HUES64 (cell line): ENCODE measurements around the gene GIPC2.

ENCODE experiments used
- H3K27ac ChIP-seq: 2 replicates; pipeline ENCODE4 v1.7.0; 2013; ENCODE audit warnings: low read depth, low read length, inconsistent platforms
- H3K27me3 ChIP-seq: 2 replicates; pipeline ENCODE4 v1.6.1; 2013; ENCODE audit warnings: mild to moderate bottlenecking, low read length; ENCODE audit not compliant: insufficient read depth
- H3K36me3 ChIP-seq: 2 replicates; pipeline ENCODE4 v1.6.1; 2013; ENCODE audit warnings: mild to moderate bottlenecking, low read length; ENCODE audit not compliant: insufficient read depth
- H3K4me1 ChIP-seq: 2 replicates; pipeline ENCODE4 v1.6.1; 2013; ENCODE audit warnings: mild to moderate bottlenecking, low read length, moderate library complexity; ENCODE audit not compliant: insufficient read depth
- H3K4me3 ChIP-seq: 2 replicates; pipeline ENCODE4 v1.5.1; 2013; ENCODE audit warnings: mild to moderate bottlenecking, low read length, moderate library complexity
- H3K9ac ChIP-seq: 2 replicates; pipeline ENCODE4 v1.6.1; 2013; ENCODE audit warnings: mild to moderate bottlenecking, low read depth, low read length
- H3K9me3 ChIP-seq: 2 replicates; pipeline ENCODE4 v1.6.1; 2013; ENCODE audit warnings: low read depth, low read length; ENCODE audit not compliant: insufficient read depth
- WGBS: fragments of 150-250, 120-280 bp; methylation state at CpG from one replicate; pipeline ENCODE4 v1.1.7; 2013; ENCODE audit warnings: missing lambda C conversion rate; 5-methylcytosine and 5-hydroxymethylcytosine counted together

GIPC2 gene

GRCh38 chr1:78146205-78146771 is 100.5 kb downstream of the GIPC2 start:
- Histone ChIP-seq H3K9ac (no peak overlapping the region), H3K4me1 (no peaks in the 10 kb centered on the region), H3K9me3 (no peaks in the 10 kb centered on the region), H3K36me3 (no peaks in the 10 kb centered on the region), H3K27me3 (no peaks in the 10 kb centered on the region), H3K4me3 (no peak overlapping the region), H3K27ac (no peak overlapping the region)
- 86% methylated on average over 2 of the region's 2 CpGs for WGBS

- no peak overlapping the region for H3K9ac ChIP-seq
- no peak overlapping the region for H3K27ac ChIP-seq
- H3K9me3 ChIP-seq: no peaks in the 10 kb centered on the region
- WGBS: 94% methylated on average over 5 of the region's 5 CpGs
- no peaks in the 10 kb centered on the region for H3K27me3 ChIP-seq
- no peak overlapping the region for H3K4me3 ChIP-seq
- H3K36me3 ChIP-seq: no peaks in the 10 kb centered on the region
- no peaks in the 10 kb centered on the region for H3K4me1 ChIP-seq
These were observed 101.3 kb downstream of the GIPC2 start for GRCh38 chr1:78147031-78147430.

DNA sequence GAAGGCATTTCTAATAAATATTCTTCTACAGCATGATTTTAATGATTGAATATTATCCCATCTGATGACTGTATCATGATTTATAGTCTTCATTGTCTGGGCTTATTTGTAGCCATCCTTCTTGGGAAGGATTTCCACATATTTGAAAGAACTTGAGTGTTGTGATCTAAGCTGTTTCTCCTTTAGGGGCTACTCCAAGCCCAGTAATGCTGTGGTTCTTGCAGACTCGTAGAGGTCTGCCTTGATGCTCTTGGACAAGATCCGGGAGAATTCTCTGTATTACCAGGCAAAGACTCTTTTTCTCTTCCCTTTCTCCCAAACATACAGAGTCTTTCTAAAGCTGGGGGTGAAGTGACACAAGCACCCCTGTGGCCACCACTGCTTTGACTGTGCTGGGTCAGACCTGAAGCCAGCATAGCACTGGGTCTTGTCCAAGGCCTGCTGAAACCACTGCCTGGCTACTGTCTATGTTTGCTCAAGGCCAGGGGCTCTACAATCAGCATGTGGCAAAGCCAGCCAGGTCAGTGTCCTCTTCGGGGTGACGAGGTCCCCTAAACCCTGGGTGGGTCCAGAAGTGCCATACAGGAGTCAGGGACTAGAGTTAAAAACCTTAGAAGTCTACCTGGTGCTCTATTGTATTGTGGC is 107.4 kb downstream of the GIPC2 start:
- Histone ChIP-seq H3K36me3 (no peaks in the 10 kb centered on the region), H3K27me3 (no peaks in the 10 kb centered on the region), H3K4me3 (no peak overlapping the region), H3K9me3 (no peaks in the 10 kb centered on the region), H3K4me1 (peaks cover 12% of the 10 kb centered on the region; the same call in 1 of the 2 replicates), H3K27ac (no peak overlapping the region), H3K9ac (no peak overlapping the region)
- WGBS: 70% methylated on average over 4 of the region's 4 CpGs

- Histone ChIP-seq H3K4me1 (peaks cover 12% of the 10 kb centered on the region; the same call in 1 of the 2 replicates), H3K4me3 (no peak overlapping the region), H3K27ac (no peak overlapping the region), H3K9me3 (no peaks in the 10 kb centered on the region), H3K27me3 (no peaks in the 10 kb centered on the region), H3K36me3 (no peaks in the 10 kb centered on the region), H3K9ac (no peak overlapping the region)
- 43% methylated on average over 4 of the region's 4 CpGs for WGBS
These were observed 109.4 kb downstream of the GIPC2 start for GRCh38 chr1:78155121-78155520.

DNA sequence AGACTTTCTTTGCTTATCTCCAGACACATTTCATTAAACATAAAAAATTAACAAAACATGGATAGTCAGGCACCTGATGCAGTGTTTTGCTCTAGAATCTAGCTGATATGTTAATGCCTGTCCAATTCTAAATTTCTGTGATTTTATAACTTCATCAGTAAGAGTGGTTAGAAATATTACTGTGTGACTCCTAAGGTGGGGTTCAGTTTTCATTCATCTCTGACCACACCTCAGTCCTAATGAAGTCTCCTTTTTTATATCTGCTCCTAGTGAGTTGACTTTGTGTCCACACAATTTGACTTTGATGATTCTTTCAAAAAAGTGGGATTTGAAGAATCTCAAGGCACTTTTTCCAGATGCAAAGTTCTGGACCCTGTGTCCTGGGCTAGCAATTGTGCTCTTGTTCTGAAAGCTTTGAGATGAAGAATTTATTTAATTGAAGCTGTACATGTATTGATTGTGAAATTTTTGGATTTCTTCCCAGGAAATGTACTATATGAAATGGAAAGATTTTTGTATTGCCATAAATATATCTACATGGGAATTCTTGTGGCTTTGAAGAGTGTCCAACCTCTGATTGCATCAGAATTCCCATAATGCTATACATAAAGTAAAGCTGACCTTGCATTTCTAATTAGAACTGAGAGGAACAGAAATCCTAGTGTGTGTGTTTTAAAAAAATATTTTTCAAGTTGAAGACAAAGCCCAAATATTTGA is 111.2 kb downstream of the GIPC2 start:
- H3K9ac ChIP-seq: no peak overlapping the region

DNA sequence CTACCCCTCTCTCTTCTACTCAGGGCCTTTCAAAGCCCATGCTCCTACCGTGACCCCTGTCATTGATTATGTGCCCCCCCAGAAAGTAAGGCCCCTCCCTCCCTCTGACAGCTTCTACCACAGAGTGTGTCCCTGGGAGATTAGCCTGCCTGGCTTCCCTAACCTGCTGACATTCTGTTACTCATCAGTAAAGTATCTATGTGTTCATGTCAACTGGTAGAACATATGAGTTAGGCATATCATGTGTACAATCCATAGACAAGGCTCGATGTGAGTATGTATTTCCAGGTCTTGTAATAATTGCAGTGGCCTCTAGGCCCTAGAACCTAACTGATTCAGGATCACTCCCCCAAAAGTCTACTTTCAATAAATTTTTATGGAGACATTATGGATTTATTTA is 120.0 kb downstream of the GIPC2 start:
- Histone ChIP-seq H3K9ac (no peak overlapping the region), H3K27me3 (no peaks in the 10 kb centered on the region), H3K27ac (no peak overlapping the region), H3K4me3 (no peak overlapping the region), H3K9me3 (no peaks in the 10 kb centered on the region), H3K36me3 (no peaks in the 10 kb centered on the region), H3K4me1 (no peaks in the 10 kb centered on the region; the same call in 1 of the 2 replicates)
- 89% methylated on average over 2 of the region's 2 CpGs for WGBS

More for the DNA sequence above, 111.2 kb downstream of the GIPC2 start:
- Histone ChIP-seq H3K27me3 (no peaks in the 10 kb centered on the region), H3K36me3 (no peaks in the 10 kb centered on the region), H3K4me1 (peaks cover 12% of the 10 kb centered on the region; the same call in 1 of the 2 replicates), H3K4me3 (no peak overlapping the region), H3K27ac (no peak overlapping the region), H3K9me3 (no peaks in the 10 kb centered on the region)

DNA sequence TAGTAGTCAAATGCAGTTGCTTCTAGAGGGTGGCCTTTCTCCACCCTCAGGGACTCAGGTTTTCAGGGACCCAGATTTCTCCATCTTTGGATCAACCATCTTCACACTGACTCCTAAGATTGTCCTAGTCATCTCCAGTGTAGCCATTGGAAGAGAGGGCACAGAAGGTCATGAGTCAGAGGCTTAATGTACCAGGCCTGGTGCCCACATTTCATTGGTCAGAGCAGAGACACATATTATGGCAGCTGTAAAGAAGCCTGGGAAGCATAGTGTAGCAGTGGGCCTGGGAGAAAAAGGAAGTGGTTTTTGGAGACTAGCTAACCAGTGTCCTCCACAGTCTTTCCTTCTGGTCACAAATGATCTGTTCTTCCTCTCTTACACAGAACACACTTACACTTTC is 122.5 kb downstream of the GIPC2 start:
- no peak overlapping the region for H3K27ac ChIP-seq
- no peaks in the 10 kb centered on the region for H3K27me3 ChIP-seq
- no peak overlapping the region for H3K9ac ChIP-seq
- no peaks in the 10 kb centered on the region for H3K36me3 ChIP-seq
- H3K4me1 ChIP-seq: no peaks in the 10 kb centered on the region; the same call in 1 of the 2 replicates
- no peaks in the 10 kb centered on the region for H3K9me3 ChIP-seq
- H3K4me3 ChIP-seq: no peak overlapping the region

- WGBS: 94% methylated on average over 1 of the region's 2 CpGs
- no peaks in the 10 kb centered on the region; the same call in 1 of the 2 replicates for H3K4me1 ChIP-seq
- no peaks in the 10 kb centered on the region for H3K36me3 ChIP-seq
- no peak overlapping the region for H3K9ac ChIP-seq
- H3K9me3 ChIP-seq: no peaks in the 10 kb centered on the region
- no peak overlapping the region for H3K27ac ChIP-seq
- no peaks in the 10 kb centered on the region for H3K27me3 ChIP-seq
- no peak overlapping the region for H3K4me3 ChIP-seq
These were observed 125.1 kb downstream of the GIPC2 start for GRCh38 chr1:78170859-78171258.

GRCh38 chr1:78171736-78172590 is 126.2 kb downstream of the GIPC2 start:
- Histone ChIP-seq H3K9me3 (no peaks in the 10 kb centered on the region), H3K27me3 (no peaks in the 10 kb centered on the region), H3K27ac (no peak overlapping the region), H3K4me1 (no peaks in the 10 kb centered on the region; the same call in 1 of the 2 replicates), H3K36me3 (no peaks in the 10 kb centered on the region), H3K4me3 (no peak overlapping the region), H3K9ac (no peak overlapping the region)
- WGBS: 96% methylated on average over 3 of the region's 3 CpGs

GRCh38 chr1:78176448-78176847 is 130.7 kb downstream of the GIPC2 start:
- no peaks in the 10 kb centered on the region for H3K9me3 ChIP-seq
- no peaks in the 10 kb centered on the region for H3K27me3 ChIP-seq
- 90% methylated on average over 3 of the region's 3 CpGs for WGBS
- no peak overlapping the region for H3K4me3 ChIP-seq
- no peak overlapping the region for H3K9ac ChIP-seq
- H3K27ac ChIP-seq: no peak overlapping the region
- H3K36me3 ChIP-seq: no peaks in the 10 kb centered on the region
- H3K4me1 ChIP-seq: no peaks in the 10 kb centered on the region
